ENCODE results near the gene SLC22A23. TPM values are rescaled to one million over a fixed set of nuclear protein-coding genes. Genes with fewer than 3 reads are reported as not detected.
A peak's percentile ranks its signal among the peaks of the same experiment; 100 is the strongest.

The SLC22A23 gene
- total and polyA plus RNA-seq, 8 donors, result 4.9 to 27.9 (median 14.2) TPM

- Histone ChIP-seq H3K27me3 (no peaks in the 10 kb centered on the region), H3K36me3 (no peaks in the 10 kb centered on the region), H3K27ac (no peak overlapping the region), H3K4me1 (peaks cover 2 to 12% (median 3%) of the 10 kb centered on the region in 3 donors), H3K4me3 (no peak overlapping the region), H3K9me3 (no peaks in the 10 kb centered on the region)
- intact Hi-C loops (cut with DNase I), result no loop called here
- no peak for FAIRE-seq
- 85 to 92% methylated on average over 3 of the region's 3 CpGs for WGBS, 2 donors
- ATAC-seq, result no peak
- no peak for DNase-seq
- no peak for TF ChIP-seq CTCF (IDR thresholded peaks at IDR 0.05)
Measured at GRCh38 chr6:3323148-3323547, 133.7 kb downstream of the SLC22A23 start.

- Histone ChIP-seq H3K27me3 (no peaks in the 10 kb centered on the region), H3K4me3 (no peak overlapping the region), H3K9me3 (no peaks in the 10 kb centered on the region), H3K27ac (no peak overlapping the region), H3K36me3 (no peaks in the 10 kb centered on the region), H3K4me1 (peaks cover 0 to 11% (median 2%) of the 10 kb centered on the region in 3 donors)
- no peak for TF ChIP-seq CTCF (IDR thresholded peaks at IDR 0.05)
- 76 to 79% methylated on average over 14 of the region's 14 CpGs for WGBS, 2 donors
- ATAC-seq (peak in 2 of 4 donors; percentile 5 to 7), FAIRE-seq (no peak), DNase-seq (no peak)
- intact Hi-C loops (cut with DNase I), result no loop called here
Measured at GRCh38 chr6:3322366-3322890, 134.4 kb downstream of the SLC22A23 start.

- Histone ChIP-seq H3K9me3 (no peaks in the 10 kb centered on the region), H3K4me1 (peaks cover 0 to 11% (median 0%) of the 10 kb centered on the region in 3 donors), H3K4me3 (no peak overlapping the region), H3K27me3 (no peaks in the 10 kb centered on the region), H3K36me3 (no peaks in the 10 kb centered on the region), H3K27ac (no peak overlapping the region)
- TF ChIP-seq CTCF (IDR thresholded peaks at IDR 0.05), result no peak
- FAIRE-seq (no peak), ATAC-seq (peak in 3 of 4 donors; percentile 7 to 68 (median 43)), DNase-seq (peak in 2 of 6 donors; percentile 16 to 29)
- 42 to 47% methylated on average over 8 of the region's 8 CpGs for WGBS, 2 donors
- intact Hi-C loops (cut with DNase I), result no loop called here
Measured at GRCh38 chr6:3321875-3322274, 135.0 kb downstream of the SLC22A23 start.

GRCh38 chr6:3321042-3321441 is 135.8 kb downstream of the SLC22A23 start:
- FAIRE-seq, result no peak
- whole genome bisulfite sequencing, 2 donors, result 82 to 86% methylated on average over 11 of the region's 11 CpGs

More at GRCh38 chr6:3321042-3321441, 135.8 kb downstream of the SLC22A23 start:
- Histone ChIP-seq H3K9me3 (no peaks in the 10 kb centered on the region), H3K36me3 (no peaks in the 10 kb centered on the region), H3K27ac (no peak overlapping the region), H3K27me3 (no peaks in the 10 kb centered on the region), H3K4me3 (no peak overlapping the region), H3K4me1 (peaks cover 0 to 11% (median 0%) of the 10 kb centered on the region in 3 donors)
- DNase-seq (peak in 1 of 6 donors; percentile 9), ATAC-seq (no peak)
- intact Hi-C loops (cut with DNase I), result no loop called here
- no peak for TF ChIP-seq CTCF (IDR thresholded peaks at IDR 0.05)
